ENCODE data around the gene GFOD1.

- TF ChIP-seq CTCF (IDR thresholded peaks at IDR 0.05; ENCODE audit: low read depth, low read length, missing input control) (no peak), RAD21 (IDR thresholded peaks at IDR 0.05) (no peak), YY1 (IDR thresholded peaks at IDR 0.05) (no peak), ATF3 (IDR thresholded peaks at IDR 0.05) (no peak)
These were observed 115.3 kb downstream of the GFOD1 start for GRCh38 chr6:13372076-13372475.
